DOHH2 (cell line): ENCODE data around the gene PRAC1.

Experiments
- CTCF ChIP-seq: fragments of 200-600 bp; sonication (generic); IDR thresholded peaks from one replicate; pipeline ENCODE4 v1.5.1; 2014; ENCODE audit warnings: antibody characterized with exemption, mild to moderate bottlenecking, low read depth, low read length; ENCODE audit not compliant: poor library complexity, severe bottlenecking
- EZH2phosphoT487 ChIP-seq: fragments of 200-600 bp; sonication (generic); IDR thresholded peaks from 2 replicates; pipeline ENCODE4 v1.6.1; 2017; ENCODE audit warnings: borderline replicate concordance, mild to moderate bottlenecking, antibody characterized with exemption, low read length, moderate library complexity, mixed read lengths

GRCh38 chr17:48704361-48705248, 17.7 kb downstream of the PRAC1 start:
- TF ChIP-seq CTCF: no peak
- TF ChIP-seq EZH2phosphoT487: no peak
